Panc1 (cell line): ENCODE data around the gene QSOX1. TPM values are rescaled to one million over a fixed set of nuclear protein-coding genes. Genes with fewer than 3 reads are reported as not detected.

ENCODE experiments used
- ATAC-seq: fragments of 200-7000 bp; cut with Tn5 transposase; 2 replicates; pipeline ENCODE4 v1.9.1; 2020; ENCODE audit warnings: mild to moderate bottlenecking, moderate library complexity
- BruUV-seq: library from RNA; stranded (reverse); fragments of 400-500 nt; replicated peaks from 2 replicates; lab custom pipeline; 2021; lab: Mats Ljungman, UMichigan
- CTCF ChIA-PET: fragments of 300-600 bp; sonication (Branson Sonifier 250); formaldehyde crosslinking; loops from one replicate; lab custom pipeline; 2022; ENCODE audit warnings: antibody characterized with exemption; lab: Charles Lee
- POLR2A ChIA-PET: fragments of 300-600 bp; sonication (Branson Sonifier 250); formaldehyde crosslinking; loops from one replicate; lab custom pipeline; 2022; ENCODE audit warnings: antibody characterized with exemption; lab: Charles Lee
- DNase-seq: peaks from one replicate; pipeline ENCODE4 v3.0.0-alpha.2; 2010; ENCODE audit warnings: low read depth, low spot score
- H3K27ac ChIP-seq: 2 replicates; pipeline ENCODE4 v1.5.1; 2011; ENCODE audit warnings: mild to moderate bottlenecking, low read length, inconsistent platforms
- H3K27me3 ChIP-seq: fragments of 200-500 bp; sonication (Bioruptor generic); 2 replicates; pipeline ENCODE4 v1.6.0; 2014; ENCODE audit warnings: low read length, inconsistent platforms; ENCODE audit not compliant: control insufficient read depth, insufficient read depth
- H3K36me3 ChIP-seq: fragments of 200-500 bp; sonication (Bioruptor generic); 2 replicates; pipeline ENCODE4 v1.5.1; 2014; ENCODE audit warnings: inconsistent platforms, mild to moderate bottlenecking, low read length, moderate library complexity; ENCODE audit not compliant: control insufficient read depth, insufficient read depth
- H3K4me1 ChIP-seq: 2 replicates; pipeline ENCODE4 v1.5.1; 2011; ENCODE audit warnings: inconsistent platforms, mild to moderate bottlenecking, low read length, moderate library complexity; ENCODE audit not compliant: control insufficient read depth, insufficient read depth
- H3K4me3 ChIP-seq, 2 experiments: 2 replicates each; pipeline ENCODE4 v1.5.1; 2011 to 2012; ENCODE audit warnings: low read depth in 2 of 2, low read length in 2 of 2, mild to moderate bottlenecking in 2 of 2, inconsistent platforms in 1 of 2, moderate library complexity in 1 of 2
- H3K9me3 ChIP-seq: fragments of 200-500 bp; sonication (Bioruptor generic); 2 replicates; pipeline ENCODE4 v1.5.1; 2014; ENCODE audit warnings: low read depth, mild to moderate bottlenecking, inconsistent platforms, low read length, moderate library complexity; ENCODE audit not compliant: control insufficient read depth, insufficient read depth
- CTCF ChIP-seq: fragments of 450-650 bp; IDR thresholded peaks from 2 replicates; pipeline ENCODE4 v1.5.1; 2017; ENCODE audit warnings: mild to moderate bottlenecking
- POLR2AphosphoS5 ChIP-seq: IDR thresholded peaks from 2 replicates; pipeline ENCODE4 v1.6.1; 2012; ENCODE audit warnings: mild to moderate bottlenecking, low read depth, low read length, moderate library complexity
- REST ChIP-seq, 2 experiments: IDR thresholded peaks; 2 replicates each; pipeline ENCODE4 v1.6.1; 2011 to 2012; ENCODE audit warnings: low read depth in 2 of 2, control low read depth in 1 of 2, low read length in 1 of 2, mild to moderate bottlenecking in 1 of 2, moderate library complexity in 1 of 2; ENCODE audit not compliant: insufficient read depth in 1 of 2
- SIN3A ChIP-seq: IDR thresholded peaks from 2 replicates; pipeline ENCODE4 v1.6.1; 2012; ENCODE audit warnings: low read depth, mild to moderate bottlenecking, low read length, moderate library complexity, borderline replicate concordance; ENCODE audit not compliant: insufficient read depth
- TCF7L2 ChIP-seq: IDR thresholded peaks from 2 replicates; pipeline ENCODE4 v1.6.1; 2011; ENCODE audit warnings: mild to moderate bottlenecking, low read depth, low read length, inconsistent platforms
- in situ Hi-C: cut with HindIII; loops from 2 replicates; pipeline ENCODE4 v1.10.0; 2016; ENCODE audit warnings: low sequenced_read_pairs, low pct_unique_long_range_greater_than_20kb
- intact Hi-C: fragments of 100-400 bp; cut with micrococcal nuclease; formaldehyde crosslinking; loops from one replicate; pipeline ENCODE4 v1.10.0; 2022; ENCODE audit not compliant: unreplicated experiment
- total RNA-seq: library from RNA; stranded (reverse); gene quantifications from one replicate; pipeline ENCODE4 v1.2.1, GENCODE V29; 2021; ENCODE audit not compliant: unreplicated experiment

Gene QSOX1
- total RNA-seq, 1 experiment from 2014 or later: 152 TPM

- DNase-seq (no peak), ATAC-seq (peak; percentile 20; the same call in 1 of the 2 replicates)
- Histone ChIP-seq H3K36me3 (no peaks in the 10 kb centered on the region), H3K27ac (no peak overlapping the region), H3K4me1 (no peaks in the 10 kb centered on the region), H3K27me3 (peaks cover 3% of the 10 kb centered on the region; the same call in 1 of the 2 replicates), H3K4me3 (no peak overlapping the region), H3K9me3 (no peaks in the 10 kb centered on the region)
- BruUV-seq: no TSS peak
- intact Hi-C loops (no loop called here), in situ Hi-C loops (no loop called here)
- ChIA-PET POLR2A (no interaction called here), CTCF (no interaction called here)
- TF ChIP-seq CTCF (no peak), SIN3A (no peak), REST (IDR thresholded peaks at IDR 0.05; ENCODE audit: insufficient read depth in 1 of 2, low read depth in 2 of 2, low read length in 1 of 2) (no peak), TCF7L2 (no peak), POLR2AphosphoS5 (no peak)
Observed at GRCh38 chr1:180244840-180245239, 90.2 kb downstream of the QSOX1 start.

- DNase-seq (no peak), ATAC-seq (no peak)
- no peaks in the 10 kb centered on the region for H3K27me3 ChIP-seq
- H3K27ac ChIP-seq: no peak overlapping the region
- CTCF ChIA-PET: no interaction called here
- H3K4me1 ChIP-seq: no peaks in the 10 kb centered on the region
- H3K9me3 ChIP-seq: no peaks in the 10 kb centered on the region
- POLR2A ChIA-PET: interaction anchor here (0.6 kb wide), 1 partner anchor 32 kb away, joined by 10 read pairs; no protein-coding TSS in a partner anchor
- in situ Hi-C loops (no loop called here), intact Hi-C loops (no loop called here)
- BruUV-seq: no TSS peak
- H3K36me3 ChIP-seq: no peaks in the 10 kb centered on the region
- H3K4me3 ChIP-seq: no peak overlapping the region
- TF ChIP-seq REST (IDR thresholded peaks at IDR 0.05; ENCODE audit: insufficient read depth in 1 of 2, low read depth in 2 of 2, low read length in 1 of 2) (no peak), TCF7L2 (no peak), SIN3A (no peak), CTCF (no peak), POLR2AphosphoS5 (no peak)
Observed at GRCh38 chr1:180246579-180246978, 91.9 kb downstream of the QSOX1 start.
